HG02981 (cell line): ENCODE results near the gene PLA2G4D.

Source experiments
- ATAC-seq: cut with Tn5 transposase; IDR thresholded peaks from one replicate; pipeline ENCODE4 v1.9.1; 2021; ENCODE audit warnings: mild to moderate bottlenecking, moderate library complexity; ENCODE audit not compliant: unreplicated experiment

The PLA2G4D gene

DNA sequence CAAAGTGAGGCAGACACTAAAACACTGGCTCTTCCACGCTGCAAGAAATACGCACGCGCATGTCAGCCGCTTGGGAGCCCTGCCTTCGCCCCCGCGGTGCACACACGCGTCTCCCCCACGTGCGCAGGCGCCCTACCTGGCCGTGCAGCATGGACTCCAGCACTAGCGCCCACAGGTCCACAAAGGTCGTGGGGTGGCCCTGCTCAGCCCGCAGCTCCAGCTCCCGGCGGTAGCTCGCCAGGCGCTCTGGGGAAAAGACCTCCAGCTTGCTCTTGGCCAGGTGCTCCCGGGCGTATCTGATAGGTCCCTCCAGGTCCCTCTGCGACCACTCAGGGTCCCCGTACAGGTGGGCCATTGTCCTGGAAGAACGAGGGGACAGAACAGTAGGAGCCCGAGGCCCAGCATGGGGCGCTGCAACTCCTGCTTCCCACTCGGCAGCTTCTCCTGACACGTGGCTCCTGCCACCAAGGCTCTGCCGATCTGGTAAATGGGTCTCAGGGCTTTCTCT lies 14.9 kb downstream of the PLA2G4D start:
- ATAC-seq = no peak

DNA sequence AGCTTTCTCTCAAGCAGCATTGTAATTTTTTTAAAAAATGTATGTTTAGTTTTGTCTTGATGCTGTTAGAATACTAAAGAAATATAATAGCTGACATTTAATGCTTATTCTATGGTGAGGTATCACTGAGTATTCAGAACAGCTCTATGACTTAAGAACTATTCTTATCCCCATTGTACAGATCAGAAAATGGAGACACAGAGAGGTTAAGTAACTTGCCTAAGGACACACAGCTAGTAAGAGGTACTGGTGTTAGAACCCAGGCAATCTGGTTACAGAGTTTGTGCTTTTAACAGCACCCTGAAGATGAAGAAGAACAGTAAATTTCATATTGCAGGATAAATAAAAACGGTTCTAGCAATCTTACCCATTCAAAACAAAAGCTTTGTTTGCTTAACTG lies 15.5 kb downstream of the PLA2G4D start:
- no peak for ATAC-seq

DNA sequence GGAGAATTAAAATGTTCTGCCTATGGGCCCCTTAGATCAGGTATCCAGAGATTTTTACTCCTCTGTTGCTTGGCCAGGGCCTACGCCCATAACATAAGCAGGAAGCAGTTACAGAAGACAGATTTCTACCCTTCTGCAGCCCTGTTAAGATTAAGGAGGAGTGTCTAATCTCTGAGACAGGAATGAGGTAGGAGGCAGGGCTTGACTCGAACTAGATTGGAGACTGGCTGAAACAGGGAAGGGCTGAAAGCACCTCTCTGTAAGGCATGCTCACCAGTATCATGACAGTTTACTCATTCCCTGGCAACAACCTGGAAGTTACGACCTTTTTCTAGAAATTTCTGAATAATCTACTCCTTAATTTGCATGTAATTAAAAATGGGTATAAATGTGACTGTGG lies 16.7 kb downstream of the PLA2G4D start:
- no peak for ATAC-seq

DNA sequence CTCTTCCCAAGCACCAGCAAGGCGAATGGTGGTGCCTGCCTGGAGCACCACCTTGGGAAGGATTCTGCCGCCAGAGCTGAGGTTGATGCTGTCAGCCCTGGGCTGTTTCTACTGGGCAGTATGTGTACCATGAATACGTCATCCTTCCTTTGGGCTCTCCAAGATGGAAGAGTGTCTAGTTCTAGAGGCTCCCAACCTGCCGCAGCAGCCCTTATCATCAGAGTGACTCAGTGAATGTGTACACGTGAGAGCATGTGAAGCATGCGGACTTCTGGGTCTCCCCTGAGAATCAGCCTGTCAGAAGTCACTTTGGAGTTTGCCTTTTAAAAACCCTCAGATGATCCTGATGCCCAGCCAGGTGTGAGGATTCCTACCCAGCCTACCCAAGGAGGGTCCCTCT lies 20.9 kb downstream of the PLA2G4D start:
- ATAC-seq = no peak

DNA sequence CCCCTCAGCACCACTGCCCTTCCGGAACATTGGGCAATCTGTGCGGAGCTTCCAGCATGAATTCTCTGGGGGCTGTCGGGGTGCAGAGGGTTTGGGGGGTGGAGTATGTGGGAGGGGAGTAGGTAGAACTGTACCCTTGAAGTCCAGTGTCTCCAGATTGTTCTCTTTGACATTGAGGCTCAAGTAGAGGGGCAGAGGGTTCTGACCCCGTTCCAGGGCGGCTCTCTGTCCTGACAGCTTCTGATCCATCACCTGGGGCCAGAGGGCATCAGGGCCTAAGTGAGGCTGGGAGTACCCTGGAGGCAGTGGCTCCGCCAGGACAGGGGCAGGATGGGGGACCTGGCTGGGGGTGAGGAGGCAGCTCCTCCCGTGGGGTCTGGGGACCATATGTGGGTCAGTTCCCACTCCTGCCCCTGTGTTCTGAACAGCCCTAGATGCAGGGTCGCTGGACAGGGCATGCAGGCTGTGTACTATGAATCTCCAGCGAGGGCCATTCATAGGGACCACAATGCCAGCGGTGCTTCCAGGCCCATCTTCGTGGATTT lies 22.1 kb downstream of the PLA2G4D start:
- ATAC-seq = no peak

DNA sequence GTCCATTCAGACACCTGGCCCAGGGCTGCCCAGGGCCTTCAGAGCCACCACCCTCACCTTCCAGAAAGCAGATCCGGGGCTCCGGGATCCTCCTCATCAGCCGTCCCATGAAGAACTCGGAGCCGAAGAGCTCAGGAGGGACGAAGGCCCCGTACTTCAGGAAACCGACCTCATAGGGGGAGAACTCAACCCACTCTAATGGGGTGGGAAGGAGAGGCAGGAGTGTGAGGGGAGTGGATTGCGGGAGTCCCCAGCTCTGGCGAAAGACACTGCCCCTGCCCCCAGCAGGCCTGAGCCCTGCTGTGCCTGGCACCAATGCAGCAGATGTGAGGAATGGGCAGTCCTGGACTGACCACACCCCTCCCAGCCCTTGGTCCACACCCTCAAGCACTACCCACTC lies 22.6 kb downstream of the PLA2G4D start:
- no peak for ATAC-seq

DNA sequence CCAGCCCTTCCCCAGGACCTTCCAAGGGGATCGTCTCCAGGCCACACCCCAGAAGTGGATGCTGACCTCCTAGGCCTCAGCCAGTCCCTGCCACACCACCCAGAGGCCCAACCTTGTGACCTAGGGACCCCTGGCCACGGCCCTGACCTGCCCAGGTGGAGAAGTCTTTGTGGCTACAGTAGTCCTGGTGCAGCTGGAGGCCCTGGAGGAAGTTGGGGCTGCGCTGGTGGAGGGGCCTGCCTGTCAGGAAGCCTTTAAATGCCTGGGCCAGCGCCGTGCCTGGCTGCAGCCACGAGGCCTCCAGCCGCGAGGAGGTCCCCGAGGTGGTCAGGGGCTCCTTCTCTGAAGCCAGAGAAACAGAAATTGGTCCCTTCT lies 23.4 kb downstream of the PLA2G4D start:
- no peak for ATAC-seq

DNA sequence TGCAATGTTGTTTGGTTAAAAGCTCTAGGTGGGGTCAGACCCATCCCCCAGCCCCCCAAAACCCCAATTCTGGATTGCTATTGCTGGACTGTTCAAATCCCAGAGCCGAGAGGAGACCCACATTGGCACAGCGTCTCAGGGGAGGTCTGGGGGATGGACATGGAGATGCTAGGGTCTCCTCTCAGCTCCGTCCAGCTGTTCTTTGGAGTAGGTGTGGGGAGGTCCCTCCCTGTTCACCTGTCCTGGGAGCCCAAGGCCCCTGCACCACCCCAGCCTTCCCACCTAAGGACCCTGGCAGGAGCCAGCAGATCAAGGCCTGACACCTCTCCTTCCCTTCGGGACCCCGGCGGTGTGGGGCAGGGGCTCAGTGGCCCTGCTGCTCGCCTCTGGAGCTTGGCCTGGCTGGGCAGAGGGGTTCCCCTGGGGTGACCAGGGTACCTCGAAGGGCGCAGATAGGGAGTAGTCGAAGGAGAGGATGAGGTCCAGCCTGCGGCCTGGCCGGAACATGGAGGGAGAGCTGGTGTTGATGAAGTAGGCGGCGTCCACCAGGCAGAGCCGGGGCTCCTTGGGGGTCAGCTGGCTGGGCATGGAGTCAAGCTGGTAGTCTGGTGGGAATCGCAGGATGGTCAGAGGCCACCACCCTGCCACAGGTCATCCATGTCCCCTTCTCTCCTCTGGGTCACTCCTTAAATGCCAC lies 23.9 kb downstream of the PLA2G4D start:
- no peak for ATAC-seq

DNA sequence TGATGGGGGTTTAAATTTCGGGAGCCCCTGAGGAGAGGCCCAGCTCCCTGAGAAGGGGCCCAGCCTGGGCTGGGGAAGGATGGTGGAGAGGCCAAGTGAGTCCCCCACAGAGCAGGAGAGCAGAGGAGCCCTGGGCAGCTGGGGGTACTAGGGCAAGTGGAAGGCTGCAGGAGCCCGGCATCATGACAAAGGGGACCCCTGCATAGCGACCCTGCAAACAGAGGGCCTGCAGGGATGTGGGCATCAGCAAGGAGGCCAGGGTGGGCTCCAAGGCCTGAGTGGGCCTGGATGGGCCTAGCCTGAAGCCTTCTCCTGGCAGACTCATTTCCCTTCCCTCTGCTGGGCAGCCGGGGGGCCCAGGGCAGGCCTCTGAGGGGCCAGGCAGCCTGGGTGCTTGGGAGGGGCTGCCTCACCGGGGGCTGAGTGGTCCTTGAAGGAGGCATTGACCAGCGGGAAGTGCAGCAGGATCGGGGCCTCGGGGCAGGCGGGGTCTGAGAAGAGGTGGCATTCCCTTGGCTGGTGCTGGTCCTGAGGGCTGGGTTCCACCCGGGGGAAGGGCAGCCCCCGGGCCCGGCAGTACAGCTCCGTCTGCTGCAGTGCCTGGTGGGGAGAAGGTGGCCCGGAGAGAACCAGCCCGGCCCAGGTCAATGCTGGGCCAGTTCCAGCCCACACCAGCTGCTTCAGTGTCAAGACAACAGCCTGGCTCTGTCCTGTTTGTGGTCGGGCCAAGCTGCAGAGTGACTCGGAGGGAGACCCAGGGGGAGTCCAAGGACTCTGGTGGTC lies 24.7 kb downstream of the PLA2G4D start:
- ATAC-seq = no peak

DNA sequence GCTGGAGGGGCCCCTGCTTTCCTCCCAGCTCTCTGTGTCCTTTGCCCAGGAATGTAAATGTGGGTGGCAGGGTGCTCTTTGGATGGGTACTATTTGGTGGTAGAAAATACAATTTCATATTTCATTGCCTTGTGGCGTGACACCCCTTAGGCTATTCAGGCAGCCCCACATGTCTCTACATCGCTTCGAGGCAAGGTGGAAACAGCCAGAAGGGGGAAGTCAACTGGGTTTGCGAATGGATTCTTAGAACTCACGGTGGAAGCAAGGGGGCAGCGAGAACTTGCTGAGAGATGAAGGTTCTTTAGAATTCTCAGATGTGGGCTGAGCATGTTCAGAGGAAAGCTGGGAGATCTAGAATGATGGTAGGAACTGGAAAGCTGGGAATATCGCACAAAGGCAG lies 25.3 kb downstream of the PLA2G4D start:
- no peak for ATAC-seq

DNA sequence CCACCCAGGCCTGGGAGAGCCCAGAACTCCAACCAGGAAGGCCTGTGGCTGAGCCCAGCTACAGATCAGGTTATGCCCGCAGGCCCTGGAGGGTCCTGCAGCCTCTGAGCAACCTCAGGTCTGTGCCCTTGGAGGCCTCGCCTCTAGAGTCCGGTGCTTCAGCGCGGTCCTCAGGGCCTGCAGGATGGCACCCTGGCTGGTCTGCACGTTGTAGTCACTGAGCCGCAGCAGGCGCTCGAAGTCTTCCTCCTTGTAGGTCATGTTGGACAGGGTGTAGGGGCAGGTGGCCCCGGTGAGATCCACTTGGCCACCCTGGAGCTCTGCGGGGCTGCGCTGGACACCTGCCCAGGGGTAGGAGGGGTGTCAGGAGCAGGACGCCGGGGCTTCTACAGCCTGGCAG lies 25.8 kb downstream of the PLA2G4D start:
- ATAC-seq = no peak

DNA sequence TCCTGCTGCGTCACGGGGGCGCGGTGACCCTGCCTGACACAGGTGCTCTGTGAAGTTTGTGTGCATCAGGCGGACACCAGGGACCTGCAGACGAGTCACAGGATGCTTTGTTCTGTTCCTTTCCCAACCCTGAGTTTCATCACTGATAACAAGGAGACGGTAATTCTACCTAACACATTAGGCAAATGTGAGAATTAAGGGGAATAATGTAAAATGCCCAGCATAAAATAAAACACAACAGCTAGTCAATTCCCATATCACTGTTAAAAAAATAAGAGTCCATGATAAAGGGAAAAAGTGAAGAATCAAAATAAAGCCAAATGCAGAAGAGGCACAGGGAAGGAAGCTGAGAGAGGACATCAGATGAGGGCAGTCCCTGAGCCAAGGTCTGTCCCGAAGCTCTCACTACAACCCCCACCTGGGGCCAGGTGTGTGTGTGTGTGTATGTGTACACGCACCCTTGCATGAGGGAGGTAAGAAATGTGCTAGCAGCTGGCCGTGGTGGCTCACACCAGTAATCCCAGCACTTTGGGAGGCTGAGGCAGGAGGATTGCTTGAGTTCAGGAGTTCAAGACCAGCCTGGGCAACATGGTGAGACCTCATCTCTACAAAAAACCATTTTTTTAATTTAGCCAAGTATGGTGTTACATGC lies 27.5 kb downstream of the PLA2G4D start:
- ATAC-seq = no peak

DNA sequence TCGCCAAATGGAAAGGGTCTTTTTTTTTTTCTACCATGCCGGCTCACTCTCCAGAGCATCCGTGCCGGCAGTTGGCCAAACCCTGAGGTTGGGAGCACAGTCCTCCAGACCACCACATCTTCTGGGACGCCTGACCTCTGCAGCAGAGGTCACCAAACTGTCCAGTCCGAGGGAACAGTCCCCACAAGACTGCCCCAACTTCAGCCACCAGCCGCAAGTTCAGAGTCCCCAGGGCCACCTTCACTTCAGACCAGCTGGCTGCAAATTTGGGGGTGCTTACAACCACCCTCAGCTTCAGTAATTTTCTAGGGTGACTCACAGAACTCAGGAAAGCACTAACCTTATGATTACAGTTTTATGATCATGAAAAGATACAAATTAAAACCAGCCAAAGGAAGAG lies 28.9 kb downstream of the PLA2G4D start:
- ATAC-seq = no peak

DNA sequence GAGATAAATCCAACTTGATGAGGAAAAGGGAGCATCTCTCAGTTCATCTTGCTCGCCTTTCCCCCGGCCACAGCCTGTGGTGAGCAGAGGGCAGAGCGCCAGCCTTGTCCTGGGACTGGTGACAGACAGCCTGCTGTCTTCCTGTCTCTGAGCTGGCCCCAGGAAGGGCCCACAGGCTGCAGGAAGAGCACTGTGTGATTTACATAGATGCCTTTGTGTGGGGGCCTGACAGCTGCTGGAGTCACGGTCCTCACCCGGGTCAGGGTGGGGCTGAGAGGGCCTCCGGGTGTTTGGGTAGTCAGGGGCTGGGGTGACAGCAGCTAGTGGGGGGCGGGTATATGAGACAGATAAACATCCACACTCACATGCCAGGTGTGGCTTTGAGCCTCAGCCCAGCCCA lies 29.3 kb downstream of the PLA2G4D start:
- ATAC-seq = no peak

DNA sequence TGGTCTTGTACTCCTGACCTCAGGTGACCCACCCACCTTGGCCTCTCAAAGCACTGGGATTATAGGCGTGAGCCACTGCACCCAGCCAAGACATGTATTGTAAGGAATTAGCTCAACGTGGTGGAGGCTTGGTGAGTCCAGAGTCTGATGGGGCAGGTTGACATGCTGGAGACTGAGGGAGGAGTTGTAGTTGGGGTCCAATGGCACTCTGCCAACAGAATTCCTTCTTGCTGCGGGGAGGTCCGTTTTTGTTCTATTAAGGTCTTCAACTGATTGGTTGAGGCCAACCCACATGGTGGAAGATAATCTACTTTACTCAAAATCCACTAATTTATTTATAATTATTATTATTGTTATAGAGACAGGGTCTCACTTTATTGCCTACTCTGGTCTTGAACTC lies 30.1 kb downstream of the PLA2G4D start:
- no peak for ATAC-seq

DNA sequence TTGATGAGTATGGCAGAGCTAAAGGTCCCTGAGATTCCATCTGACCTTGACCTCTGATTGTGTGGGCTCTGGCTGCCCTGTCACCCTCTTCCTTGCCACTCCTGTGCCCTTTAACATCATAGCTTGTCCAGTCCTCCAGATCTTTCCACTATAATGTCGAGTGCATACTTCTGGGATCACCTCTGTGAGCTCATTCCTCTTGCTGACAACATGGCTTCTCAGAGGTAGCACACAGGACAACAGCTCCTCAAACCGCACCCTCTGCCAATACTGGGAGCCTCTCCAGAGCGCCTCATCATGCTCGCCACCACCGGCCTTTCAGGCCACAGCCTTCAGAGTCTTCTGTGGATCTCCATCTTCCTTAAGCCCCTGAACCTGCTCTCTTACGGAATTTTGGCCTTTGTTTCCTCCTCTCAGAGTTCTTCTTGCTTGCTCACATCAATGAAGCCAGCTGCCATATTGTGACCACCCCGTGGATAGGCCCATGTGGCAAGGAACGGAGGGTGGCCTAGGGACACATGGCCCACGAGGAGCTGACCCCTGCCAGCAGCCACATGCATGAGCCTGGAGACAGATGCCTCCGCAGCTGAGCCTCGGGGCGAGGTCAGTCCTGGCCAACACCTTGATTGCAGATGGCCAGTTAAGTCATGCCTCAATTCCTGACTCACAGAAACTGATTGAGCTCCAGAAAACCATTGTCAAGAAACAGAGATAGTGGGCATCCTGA lies 31.1 kb downstream of the PLA2G4D start:
- no peak for ATAC-seq

DNA sequence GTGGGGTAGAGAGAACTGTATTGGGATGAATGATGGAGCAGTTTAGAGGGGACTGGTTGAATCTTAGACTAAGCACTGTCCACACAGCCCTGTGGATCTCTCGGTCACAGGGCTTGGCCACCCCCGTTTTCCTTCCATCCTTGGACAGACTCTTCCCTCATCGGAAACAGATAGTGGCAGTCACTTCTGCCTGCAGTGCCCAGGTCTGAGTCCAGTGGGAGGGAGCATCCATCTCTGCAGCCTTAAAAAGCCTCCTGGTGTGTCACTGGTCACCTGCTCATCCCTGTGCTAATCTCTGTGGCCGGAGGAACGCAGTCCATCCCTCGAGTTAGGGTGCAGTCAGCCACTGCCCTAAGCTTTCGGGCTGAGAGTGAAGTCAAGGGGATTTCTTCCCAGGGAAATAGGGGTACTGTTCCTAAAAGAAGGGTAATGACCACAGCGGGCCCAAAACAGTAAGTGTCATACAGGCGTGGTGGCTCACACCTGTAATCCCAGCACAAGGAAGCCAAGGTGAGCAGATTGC lies 32.0 kb downstream of the PLA2G4D start:
- ATAC-seq = no peak

DNA sequence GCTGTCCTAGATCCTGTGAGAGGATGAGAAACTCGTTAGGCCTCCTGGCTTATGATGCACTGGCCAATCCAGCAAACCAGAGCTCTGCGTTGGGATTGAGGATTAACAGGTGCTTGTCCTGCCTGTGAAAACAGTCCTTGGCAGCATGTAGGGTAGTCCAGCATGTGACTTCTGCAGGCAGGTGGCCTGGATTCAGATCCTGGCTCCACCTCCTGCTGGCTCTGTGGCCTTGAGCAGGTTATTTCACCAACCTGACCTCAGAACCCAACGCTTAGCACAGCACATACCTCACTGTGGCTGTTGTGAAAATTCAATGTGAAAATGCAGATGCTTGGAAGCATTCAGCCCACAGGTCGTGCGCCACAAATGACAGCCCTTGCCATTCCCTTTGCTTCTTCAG lies 33.6 kb downstream of the PLA2G4D start:
- no peak for ATAC-seq

DNA sequence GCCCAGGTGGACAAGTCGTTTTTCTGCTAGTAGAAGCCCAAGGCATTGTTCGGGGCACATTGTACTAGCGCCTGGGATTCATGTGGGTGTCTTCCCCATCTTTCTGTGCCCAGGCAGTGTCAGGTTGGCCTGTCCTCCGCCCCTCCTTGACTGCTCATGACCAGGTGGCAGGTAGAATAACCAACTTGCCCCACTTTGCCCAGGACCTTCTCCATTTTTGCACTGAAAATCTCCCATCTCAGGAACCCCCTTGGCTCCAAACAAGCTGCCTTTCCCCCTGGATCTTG lies 33.9 kb downstream of the PLA2G4D start:
- no peak for ATAC-seq

DNA sequence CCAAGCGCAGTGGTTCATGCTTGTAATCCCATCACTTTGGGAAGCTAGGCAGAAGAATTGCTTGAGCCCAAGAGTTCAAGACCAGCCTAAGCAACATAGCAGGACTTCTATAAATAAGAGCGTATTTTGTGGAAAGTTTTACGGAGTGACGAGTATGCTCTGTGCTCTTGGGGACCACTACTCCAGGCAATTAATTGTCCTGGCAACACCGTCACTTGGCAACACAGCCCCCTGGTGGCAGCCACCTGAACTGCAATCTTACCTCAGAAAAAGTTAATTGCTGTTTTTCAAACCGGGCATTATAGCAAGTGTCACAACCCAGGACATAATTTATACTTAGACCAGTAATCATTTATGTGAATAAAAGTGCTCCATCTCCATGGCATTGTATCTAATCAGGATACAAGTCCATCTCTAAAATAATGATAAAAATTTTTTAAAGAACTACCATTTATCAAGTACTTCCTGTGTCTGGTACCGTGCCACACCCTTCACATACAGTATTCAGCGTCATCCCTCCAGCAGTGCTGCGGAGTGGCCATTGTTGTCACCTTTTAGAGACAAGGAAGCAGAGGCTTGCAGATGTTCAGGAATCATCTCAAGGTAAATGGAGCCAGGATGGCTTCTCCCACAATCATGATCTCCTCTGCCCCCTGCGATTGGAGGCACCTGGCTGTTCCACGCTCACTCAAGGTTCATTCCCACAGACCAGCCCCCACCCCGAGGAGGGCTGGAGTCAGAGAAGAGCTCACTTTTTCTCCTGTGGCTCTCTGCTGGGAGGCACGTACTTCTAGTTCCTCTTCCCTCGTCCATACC lies 34.5 kb downstream of the PLA2G4D start:
- ATAC-seq = no peak
